Activated CD4-positive, alpha-beta T cell treated with anti-CD3 and anti-CD28 coated beads, Interleukin-10, Interleukin-2, amounts not matched to agents 100 ng/mL and 50 ng/mL, durations not matched to agents 16 hours and 8 hours (primary cell): Measurements from ENCODE around the gene LPIN3.

ENCODE experiments used
- DNase-seq: peaks from one replicate; pipeline ENCODE4 v3.0.0-alpha.2; 2020

The LPIN3 gene

GRCh38 chr20:41329435-41330342 is 10.9 kb upstream of the LPIN3 start:
- peak; percentile 83 for DNase-seq

DNA sequence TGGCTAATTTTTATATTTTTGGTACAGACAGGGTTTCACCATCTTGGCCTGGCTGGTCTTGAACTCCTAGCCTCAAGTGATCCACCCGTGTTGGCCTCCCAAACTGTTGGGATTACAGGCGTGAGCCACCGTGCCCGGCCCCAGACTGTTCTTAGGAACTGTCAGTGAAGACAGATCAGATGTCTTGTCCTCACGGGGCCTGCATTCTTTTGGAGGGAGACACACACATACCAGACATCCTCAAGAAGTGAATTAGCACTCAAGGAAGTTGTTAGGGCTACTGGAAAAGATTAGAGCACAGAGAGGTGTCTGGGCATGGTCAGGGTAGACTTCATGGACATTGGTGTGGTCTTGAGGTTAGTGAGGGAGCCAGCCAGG is 10.3 kb upstream of the LPIN3 start:
- DNase-seq, result no peak

GRCh38 chr20:41330941-41331340 is 9.7 kb upstream of the LPIN3 start:
- no peak for DNase-seq

GRCh38 chr20:41331731-41332130 is 8.9 kb upstream of the LPIN3 start:
- DNase-seq, result no peak

GRCh38 chr20:41334036-41334435 is 6.6 kb upstream of the LPIN3 start:
- DNase-seq, result no peak

DNA sequence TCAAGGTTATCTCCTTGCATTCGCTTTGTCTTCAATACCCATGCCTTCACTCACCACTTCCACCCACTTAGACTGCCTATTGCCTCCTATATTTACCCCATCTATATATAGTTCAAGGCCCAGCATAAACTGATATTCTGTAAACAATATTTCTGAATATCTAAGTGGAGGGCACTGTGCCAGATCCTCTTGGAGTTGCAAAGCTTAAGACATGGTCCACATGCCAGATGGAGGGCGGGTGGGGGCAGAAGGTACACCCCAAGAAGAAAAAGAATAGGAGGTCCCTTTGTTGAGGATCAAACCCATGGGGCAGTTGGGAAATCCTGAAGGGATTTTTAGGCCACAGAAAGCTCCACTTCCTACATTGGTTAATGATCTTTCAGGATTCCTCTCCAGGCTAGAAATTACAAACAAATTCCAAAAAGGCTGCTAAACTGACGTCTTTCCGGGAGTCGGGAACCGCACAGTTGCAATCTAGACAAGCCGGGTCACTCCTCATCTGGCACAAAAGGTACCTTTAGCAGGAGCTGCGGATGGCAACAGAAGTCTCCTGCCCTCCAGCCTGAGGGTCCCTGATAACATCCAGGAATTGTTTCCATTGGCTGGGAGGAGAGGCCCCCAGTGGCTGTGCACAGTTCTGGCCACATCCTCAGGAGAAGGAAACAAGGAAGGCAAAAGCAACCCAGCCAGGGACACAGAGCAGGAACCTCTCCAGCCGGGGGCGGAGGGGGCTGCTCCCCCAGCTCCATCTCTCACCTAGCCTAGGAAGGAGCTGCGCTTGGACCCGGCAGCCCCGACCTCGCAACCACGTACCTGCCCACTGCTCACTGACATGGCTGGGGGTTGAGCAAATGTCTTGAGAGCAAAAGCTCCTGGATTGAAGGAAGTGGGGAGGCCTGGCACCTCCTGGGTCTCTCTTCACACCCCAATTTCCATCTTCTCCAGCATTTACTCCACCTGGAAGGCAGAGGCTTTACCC is 5.9 kb upstream of the LPIN3 start:
- no peak for DNase-seq

- DNase-seq, result no peak
Observed at GRCh38 chr20:41335591-41335990, 5.0 kb upstream of the LPIN3 start.

GRCh38 chr20:41336711-41337492 is 3.7 kb upstream of the LPIN3 start:
- DNase-seq, result no peak

- peak; percentile 85 for DNase-seq
Observed at GRCh38 chr20:41339957-41340326, 679 bp upstream of the LPIN3 start.

DNA sequence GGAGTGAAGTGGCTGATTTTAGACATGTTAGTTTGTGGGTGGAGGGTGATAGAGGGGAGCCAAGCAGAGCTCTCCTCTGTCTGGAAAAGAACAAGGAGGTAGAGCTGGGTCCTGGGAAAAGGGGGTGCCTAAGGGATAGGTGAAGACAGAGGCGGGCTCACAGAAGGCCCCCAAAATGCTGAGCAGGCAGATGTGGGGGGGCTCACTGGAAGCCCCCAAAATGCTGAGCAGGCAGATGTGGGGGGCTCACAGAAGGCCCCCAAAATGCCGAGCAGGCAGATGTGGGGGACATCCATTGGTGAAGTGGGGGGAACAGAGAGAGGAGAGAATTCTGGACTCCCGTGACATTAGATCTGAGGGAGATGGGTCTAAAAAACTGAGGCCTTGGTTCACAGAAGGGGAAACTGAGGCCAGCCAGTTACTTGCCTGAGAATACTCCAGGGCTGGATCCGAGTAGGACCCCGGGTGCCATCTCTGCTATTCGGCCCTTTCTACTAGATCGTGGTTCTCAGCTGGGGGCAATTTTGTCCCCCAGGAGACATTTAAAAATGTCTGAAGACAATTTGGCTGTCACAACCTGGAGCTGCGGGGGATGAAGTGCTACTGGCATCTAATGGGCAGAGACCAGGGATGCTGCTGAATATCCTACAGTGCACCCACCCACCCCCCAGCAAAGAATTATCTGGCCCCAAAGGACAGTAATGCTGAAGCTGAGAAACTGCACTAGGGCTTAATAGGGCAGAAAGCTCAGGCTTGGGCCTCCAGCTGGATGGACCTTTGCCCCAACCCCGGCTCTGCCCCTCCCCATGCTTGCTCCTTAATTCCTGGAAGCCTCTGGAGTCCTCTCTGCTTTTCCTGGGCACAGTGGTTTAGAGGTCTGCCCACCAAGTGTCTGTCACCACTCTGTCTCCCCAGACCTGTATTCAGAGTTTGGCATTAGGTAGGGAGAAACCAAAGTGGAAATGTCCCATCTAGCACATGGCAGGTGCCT is 2.1 kb downstream of the LPIN3 start:
- DNase-seq, result no peak

DNA sequence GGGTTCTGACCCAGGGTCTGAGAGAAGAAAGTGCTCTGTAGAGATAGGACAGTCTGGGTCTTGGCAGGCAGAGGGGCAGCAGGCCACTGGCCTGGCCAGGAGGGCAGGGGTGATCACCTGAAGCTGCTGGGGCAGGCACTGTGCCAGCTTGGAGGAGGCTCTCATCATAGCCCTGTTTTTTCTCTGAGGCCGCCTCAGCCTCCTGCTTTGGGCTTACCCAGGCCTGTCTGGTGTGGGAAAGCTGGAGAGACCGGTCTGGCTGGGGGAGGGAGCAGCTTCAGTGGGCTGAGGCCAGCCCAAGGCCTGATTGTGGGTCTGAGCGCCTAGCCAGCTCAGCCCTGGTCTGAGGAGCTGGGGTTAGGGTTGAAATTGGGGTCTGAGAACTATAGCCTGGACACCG is 3.9 kb downstream of the LPIN3 start:
- DNase-seq, result no peak

GRCh38 chr20:41344938-41345728 is 4.5 kb downstream of the LPIN3 start:
- DNase-seq, result no peak

DNA sequence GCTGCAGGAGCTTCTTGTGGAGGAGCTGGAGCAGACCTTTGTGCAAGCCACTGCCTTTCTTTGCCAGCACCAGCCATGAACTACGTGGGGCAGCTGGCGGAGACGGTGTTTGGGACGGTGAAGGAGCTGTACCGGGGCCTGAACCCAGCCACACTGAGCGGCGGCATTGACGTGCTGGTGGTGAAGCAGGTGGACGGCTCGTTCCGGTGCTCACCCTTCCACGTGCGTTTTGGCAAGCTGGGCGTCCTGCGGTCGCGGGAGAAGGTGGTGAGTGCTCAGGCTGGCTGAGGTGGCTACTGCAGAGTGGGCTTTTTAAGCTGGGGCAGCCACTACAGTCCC is 5.1 kb downstream of the LPIN3 start:
- no peak for DNase-seq

DNA sequence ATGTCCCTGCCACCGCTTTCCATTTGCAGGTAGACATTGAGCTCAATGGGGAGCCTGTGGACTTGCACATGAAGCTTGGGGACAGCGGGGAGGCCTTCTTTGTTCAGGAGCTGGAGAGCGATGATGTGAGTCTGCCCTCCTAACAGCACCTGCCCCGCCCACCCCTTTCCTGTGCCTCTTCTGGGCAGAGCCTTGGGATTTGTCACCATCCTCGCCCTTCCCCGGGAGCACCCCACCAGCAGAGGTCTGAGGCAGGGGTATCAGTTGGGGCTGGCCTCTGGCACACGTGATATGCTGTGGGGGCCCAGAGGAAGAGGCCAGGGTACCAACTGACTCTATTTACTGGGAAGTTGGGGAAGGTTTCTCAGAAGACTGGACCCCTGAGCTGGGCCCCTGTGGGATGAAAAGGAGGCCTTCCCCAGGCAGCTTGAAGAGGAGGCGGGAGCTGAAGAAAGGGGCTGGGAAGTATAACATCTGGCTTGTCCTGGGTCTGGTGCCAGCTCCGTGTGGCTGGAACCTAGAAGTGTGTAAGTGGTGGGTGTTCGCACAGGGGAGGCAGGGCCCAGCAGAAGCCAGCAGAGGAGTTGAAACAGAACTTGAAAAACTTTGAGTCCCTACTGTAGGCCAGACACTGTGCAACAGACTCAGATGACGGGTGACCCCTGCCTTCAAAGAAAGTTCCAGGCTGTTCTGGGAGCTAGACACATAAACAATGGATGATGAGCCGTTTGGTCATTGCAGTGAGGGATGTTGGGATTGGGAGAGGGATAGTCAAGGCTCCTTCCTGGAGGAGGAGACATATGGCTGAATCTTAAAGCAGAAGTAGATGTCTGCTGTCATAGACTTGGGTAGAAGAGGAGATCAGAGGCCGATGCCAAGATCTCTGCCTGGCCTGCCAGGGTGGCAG is 7.2 kb downstream of the LPIN3 start:
- DNase-seq, result no peak

DNA sequence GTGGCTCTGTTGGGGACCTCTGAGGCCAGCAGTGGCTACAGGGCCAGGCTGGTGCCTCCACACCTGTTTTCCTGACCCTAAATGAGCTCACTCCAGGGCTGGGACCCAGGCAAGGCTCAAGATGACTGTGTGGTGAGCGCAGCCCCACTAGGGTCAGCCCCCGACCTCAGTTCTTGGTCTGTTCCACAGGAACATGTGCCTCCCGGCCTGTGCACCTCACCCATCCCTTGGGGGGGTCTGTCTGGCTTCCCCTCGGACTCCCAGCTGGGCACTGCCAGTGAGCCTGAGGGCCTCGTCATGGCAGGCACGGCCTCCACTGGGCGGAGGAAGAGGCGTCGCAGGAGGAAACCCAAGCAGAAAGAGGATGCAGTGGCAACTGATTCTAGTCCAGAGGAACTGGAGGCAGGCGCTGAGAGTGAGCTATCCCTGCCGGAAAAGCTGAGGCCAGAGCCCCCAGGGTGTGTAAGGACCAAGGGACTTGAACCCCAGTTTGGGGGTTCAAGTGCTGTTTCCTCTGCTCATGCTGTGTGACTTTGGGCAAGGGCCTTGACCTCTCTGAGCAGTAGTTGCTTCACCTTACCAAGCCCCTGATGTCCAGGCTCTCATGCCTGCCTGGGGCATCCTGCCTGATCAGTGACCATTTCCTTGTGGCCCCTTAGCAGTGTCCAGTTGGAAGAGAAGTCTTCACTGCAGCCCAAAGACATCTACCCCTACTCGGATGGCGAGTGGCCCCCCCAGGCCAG is 8.0 kb downstream of the LPIN3 start:
- DNase-seq, result no peak

GRCh38 chr20:41349266-41349665 is 8.6 kb downstream of the LPIN3 start:
- no peak for DNase-seq

GRCh38 chr20:41349943-41350342 is 9.3 kb downstream of the LPIN3 start:
- no peak for DNase-seq

- no peak for DNase-seq
Observed at GRCh38 chr20:41350408-41350962, 9.9 kb downstream of the LPIN3 start.

- DNase-seq, result no peak
Observed at GRCh38 chr20:41352106-41352505, 11.5 kb downstream of the LPIN3 start.
